Testis (tissue), 2 donors: ENCODE measurements around the gene CIT.

Source experiments
- POLR2A ChIP-seq: fragments of 450-650 bp; IDR thresholded peaks from one replicate; pipeline ENCODE4 v1.6.1; 2017; ENCODE audit warnings: antibody characterized with exemption, mild to moderate bottlenecking, moderate library complexity
- TF ChIP-seq, protein P1 (sequence below), 3 experiments: fragments of 450-650 bp in 2 of 3; fragments of 200-600 bp in 1 of 3; sonication (generic) in 1 of 3; IDR thresholded peaks; one replicate each; pipeline ENCODE4 v1.5.1; 2016 to 2019; ENCODE audit warnings: antibody characterized with exemption in 3 of 3, mild to moderate bottlenecking in 2 of 3, moderate library complexity in 1 of 3

GRCh38 chr12:119727600-119728443, 149.3 kb downstream of the CIT start:
- no peak for TF ChIP-seq POLR2A
- TF ChIP-seq, protein P1, sequence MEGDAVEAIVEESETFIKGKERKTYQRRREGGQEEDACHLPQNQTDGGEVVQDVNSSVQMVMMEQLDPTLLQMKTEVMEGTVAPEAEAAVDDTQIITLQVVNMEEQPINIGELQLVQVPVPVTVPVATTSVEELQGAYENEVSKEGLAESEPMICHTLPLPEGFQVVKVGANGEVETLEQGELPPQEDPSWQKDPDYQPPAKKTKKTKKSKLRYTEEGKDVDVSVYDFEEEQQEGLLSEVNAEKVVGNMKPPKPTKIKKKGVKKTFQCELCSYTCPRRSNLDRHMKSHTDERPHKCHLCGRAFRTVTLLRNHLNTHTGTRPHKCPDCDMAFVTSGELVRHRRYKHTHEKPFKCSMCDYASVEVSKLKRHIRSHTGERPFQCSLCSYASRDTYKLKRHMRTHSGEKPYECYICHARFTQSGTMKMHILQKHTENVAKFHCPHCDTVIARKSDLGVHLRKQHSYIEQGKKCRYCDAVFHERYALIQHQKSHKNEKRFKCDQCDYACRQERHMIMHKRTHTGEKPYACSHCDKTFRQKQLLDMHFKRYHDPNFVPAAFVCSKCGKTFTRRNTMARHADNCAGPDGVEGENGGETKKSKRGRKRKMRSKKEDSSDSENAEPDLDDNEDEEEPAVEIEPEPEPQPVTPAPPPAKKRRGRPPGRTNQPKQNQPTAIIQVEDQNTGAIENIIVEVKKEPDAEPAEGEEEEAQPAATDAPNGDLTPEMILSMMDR (IDR thresholded peaks at IDR 0.05), result no peak
